Measurements from ENCODE around the gene MAGI2. TPM values are rescaled to one million over a fixed set of nuclear protein-coding genes. Genes with fewer than 3 reads are reported as not detected.

Gene MAGI2
- total RNA-seq, 1 donor from 2014 or later: 5.8 TPM

DNA sequence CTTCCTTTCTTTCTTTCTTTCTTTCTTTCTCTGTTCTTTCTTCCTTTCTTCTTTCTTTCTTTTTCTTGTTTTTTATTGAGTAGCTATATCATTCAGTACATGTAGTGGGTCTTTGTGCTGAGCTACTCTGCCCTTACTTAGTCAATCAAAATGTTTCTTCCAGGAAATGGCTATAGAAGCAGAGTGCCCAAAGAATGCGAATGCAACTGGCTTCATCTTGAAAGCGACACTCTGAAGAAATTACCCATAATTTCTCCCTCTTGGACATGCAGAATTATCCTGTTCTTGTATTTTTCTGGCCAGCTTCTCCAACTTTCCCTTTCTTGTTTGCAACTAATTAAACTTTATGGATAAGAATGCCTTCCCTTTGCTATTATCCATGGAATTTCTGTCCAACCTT, 441.5 kb downstream of the MAGI2 start:
- H3K9me3 Mint-ChIP-seq (ENCODE audit: low read depth): no peaks in the 10 kb centered on the region

DNA sequence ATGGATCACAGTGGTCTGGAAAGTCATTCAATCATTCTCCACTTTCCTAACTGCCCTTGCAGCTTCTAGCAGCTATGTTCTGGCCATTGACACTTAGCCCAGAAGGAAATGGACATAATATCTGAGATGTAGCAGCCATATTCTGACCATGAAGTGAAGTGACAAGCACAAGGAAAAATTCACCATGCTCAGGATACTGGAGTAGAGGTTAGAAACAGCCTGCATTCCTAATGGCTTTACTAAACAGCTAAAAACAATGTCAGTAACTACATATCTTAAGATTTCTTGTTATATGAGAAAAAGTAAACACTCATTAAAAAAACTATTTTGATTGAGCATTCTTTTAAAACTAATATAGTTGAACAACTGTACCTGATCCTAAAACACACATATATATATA, 443.8 kb downstream of the MAGI2 start:
- Mint-ChIP-seq H3K27ac (ENCODE audit: unreplicated experiment) (no peak overlapping the region), H3K4me1 (ENCODE audit: low read depth) (no peaks in the 10 kb centered on the region), H3K36me3 (ENCODE audit: low read depth) (no peaks in the 10 kb centered on the region), H3K27me3 (ENCODE audit: low read depth) (peaks cover 3% of the 10 kb centered on the region), H3K4me3 (ENCODE audit: unreplicated experiment) (no peak overlapping the region), H3K9me3 (ENCODE audit: low read depth) (no peaks in the 10 kb centered on the region)
- TF ChIP-seq, protein P1, sequence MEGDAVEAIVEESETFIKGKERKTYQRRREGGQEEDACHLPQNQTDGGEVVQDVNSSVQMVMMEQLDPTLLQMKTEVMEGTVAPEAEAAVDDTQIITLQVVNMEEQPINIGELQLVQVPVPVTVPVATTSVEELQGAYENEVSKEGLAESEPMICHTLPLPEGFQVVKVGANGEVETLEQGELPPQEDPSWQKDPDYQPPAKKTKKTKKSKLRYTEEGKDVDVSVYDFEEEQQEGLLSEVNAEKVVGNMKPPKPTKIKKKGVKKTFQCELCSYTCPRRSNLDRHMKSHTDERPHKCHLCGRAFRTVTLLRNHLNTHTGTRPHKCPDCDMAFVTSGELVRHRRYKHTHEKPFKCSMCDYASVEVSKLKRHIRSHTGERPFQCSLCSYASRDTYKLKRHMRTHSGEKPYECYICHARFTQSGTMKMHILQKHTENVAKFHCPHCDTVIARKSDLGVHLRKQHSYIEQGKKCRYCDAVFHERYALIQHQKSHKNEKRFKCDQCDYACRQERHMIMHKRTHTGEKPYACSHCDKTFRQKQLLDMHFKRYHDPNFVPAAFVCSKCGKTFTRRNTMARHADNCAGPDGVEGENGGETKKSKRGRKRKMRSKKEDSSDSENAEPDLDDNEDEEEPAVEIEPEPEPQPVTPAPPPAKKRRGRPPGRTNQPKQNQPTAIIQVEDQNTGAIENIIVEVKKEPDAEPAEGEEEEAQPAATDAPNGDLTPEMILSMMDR (IDR thresholded peaks at IDR 0.05): no peak
- DNase-seq (ENCODE audit: low spot score): no peak

More for the DNA sequence above, 441.5 kb downstream of the MAGI2 start:
- Mint-ChIP-seq H3K4me1 (ENCODE audit: low read depth) (no peaks in the 10 kb centered on the region), H3K36me3 (ENCODE audit: low read depth) (no peaks in the 10 kb centered on the region), H3K4me3 (ENCODE audit: unreplicated experiment) (no peak overlapping the region), H3K27me3 (ENCODE audit: low read depth) (peaks cover 3% of the 10 kb centered on the region), H3K27ac (ENCODE audit: unreplicated experiment) (no peak overlapping the region)
- no peak for DNase-seq (ENCODE audit: low spot score)
- TF ChIP-seq, protein P1 (IDR thresholded peaks at IDR 0.05): no peak

DNA sequence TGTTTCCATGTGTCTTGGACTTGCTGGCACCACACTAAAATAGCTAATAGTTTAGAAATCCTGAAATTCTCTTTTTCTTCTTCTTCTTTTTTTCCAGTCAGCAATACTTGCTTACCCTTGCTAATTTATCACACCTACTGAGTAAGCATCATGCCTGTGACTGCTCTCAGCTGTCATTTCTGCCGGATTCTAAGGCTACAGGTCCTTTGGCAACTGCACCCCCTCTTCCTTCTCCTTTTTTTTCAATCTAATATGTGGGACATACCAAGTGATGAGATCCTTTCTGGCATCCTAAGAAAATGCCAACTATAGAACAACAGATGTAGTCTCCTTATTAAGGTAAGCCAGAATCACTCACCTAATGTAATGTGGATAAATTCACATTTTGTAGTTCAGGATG, 444.7 kb downstream of the MAGI2 start:
- H3K36me3 Mint-ChIP-seq (ENCODE audit: low read depth): peaks cover 2% of the 10 kb centered on the region
- no peaks in the 10 kb centered on the region for H3K4me1 Mint-ChIP-seq (ENCODE audit: low read depth)
- no peak overlapping the region for H3K27ac Mint-ChIP-seq (ENCODE audit: unreplicated experiment)
- no peak overlapping the region for H3K4me3 Mint-ChIP-seq (ENCODE audit: unreplicated experiment)
- no peak for DNase-seq (ENCODE audit: low spot score)
- TF ChIP-seq, protein P1 (IDR thresholded peaks at IDR 0.05): no peak
- H3K27me3 Mint-ChIP-seq (ENCODE audit: low read depth): peaks cover 3% of the 10 kb centered on the region
- H3K9me3 Mint-ChIP-seq (ENCODE audit: low read depth): peaks cover 6% of the 10 kb centered on the region

DNA sequence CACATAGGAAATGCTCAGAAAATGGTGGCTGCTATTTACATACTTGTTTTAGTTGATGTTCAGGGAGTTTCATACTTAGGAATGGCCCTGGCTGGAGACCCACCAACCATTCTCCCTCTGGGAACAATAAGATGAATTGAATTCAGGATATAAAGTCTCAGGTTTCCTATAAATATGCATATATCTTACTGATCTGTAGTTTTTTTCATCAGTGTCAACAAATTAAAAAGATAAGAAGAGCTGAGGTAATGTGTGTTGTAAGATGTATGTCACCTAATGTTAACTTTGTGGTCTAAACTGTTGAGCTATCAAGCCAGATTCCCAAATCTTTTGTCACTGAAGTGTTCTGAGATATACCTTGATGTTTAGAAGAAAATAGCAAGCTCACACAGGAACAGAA, 457.5 kb downstream of the MAGI2 start:
- no peak for DNase-seq (ENCODE audit: low spot score)
- TF ChIP-seq, protein P1 (IDR thresholded peaks at IDR 0.05): no peak
- H3K9me3 Mint-ChIP-seq (ENCODE audit: low read depth): no peaks in the 10 kb centered on the region
- H3K27ac Mint-ChIP-seq (ENCODE audit: unreplicated experiment): no peak overlapping the region
- H3K4me3 Mint-ChIP-seq (ENCODE audit: unreplicated experiment): no peak overlapping the region
- no peaks in the 10 kb centered on the region for H3K36me3 Mint-ChIP-seq (ENCODE audit: low read depth)
- no peaks in the 10 kb centered on the region for H3K4me1 Mint-ChIP-seq (ENCODE audit: low read depth)
- no peaks in the 10 kb centered on the region for H3K27me3 Mint-ChIP-seq (ENCODE audit: low read depth)

DNA sequence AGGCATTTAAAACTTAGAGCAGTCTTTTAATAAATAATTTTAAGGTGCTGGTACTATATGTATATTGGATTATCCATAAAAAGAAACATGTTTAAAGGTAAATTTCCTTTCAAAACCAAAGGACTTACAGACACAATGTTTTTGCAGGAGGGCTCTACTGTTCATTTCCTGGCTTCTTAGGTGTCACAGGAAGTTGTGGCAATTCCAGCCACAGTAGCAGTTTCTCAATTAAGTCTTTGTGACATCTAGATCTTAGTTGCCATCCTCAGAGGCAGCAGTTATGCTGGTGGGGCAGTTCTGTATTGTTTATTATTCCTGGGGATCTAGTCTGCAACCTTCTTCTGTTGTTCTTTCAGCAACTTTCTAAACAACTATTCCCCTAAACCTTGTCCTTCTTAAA, 460.1 kb downstream of the MAGI2 start:
- H3K4me3 Mint-ChIP-seq (ENCODE audit: unreplicated experiment): no peak overlapping the region
- no peaks in the 10 kb centered on the region for H3K4me1 Mint-ChIP-seq (ENCODE audit: low read depth)
- H3K27me3 Mint-ChIP-seq (ENCODE audit: low read depth): no peaks in the 10 kb centered on the region
- no peak for DNase-seq (ENCODE audit: low spot score)
- H3K36me3 Mint-ChIP-seq (ENCODE audit: low read depth): no peaks in the 10 kb centered on the region
- no peaks in the 10 kb centered on the region for H3K9me3 Mint-ChIP-seq (ENCODE audit: low read depth)
- no peak overlapping the region for H3K27ac Mint-ChIP-seq (ENCODE audit: unreplicated experiment)
- TF ChIP-seq, protein P1 (IDR thresholded peaks at IDR 0.05): no peak

All from chondrocyte (in vitro differentiated cells).